K562 (cell line): ENCODE data around the gene SLC30A3. TPM values are rescaled to one million over a fixed set of nuclear protein-coding genes. Genes with fewer than 3 reads are reported as not detected.
A peak's percentile ranks its signal among the peaks of the same experiment; 100 is the strongest.
"Not testable (repeated sequence)": the region's sequence is repeated elsewhere in the genome, so short reads cannot be mapped to it uniquely, and the experiment has no call there.

Source experiments
- ATAC-seq: fragments of 200-7000 bp; cut with Tn5 transposase; 3 replicates; pipeline ENCODE4 v1.9.1; 2020; ENCODE audit warnings: moderate library complexity
- BruUV-seq: library from RNA; stranded (reverse); fragments of 400-500 nt; replicated peaks from 2 replicates; lab custom pipeline; 2021; lab: Mats Ljungman, UMichigan
- CTCF ChIA-PET: fragments of 300-600 bp; formaldehyde crosslinking; extraction: SDS; loops from one replicate; lab custom pipeline; 2021; ENCODE audit warnings: low intra/inter-chr PET ratio; lab: Yijun Ruan, JAX
- POLR2A ChIA-PET: fragments of 300-600, 350-650 bp; sonication (Branson Sonifier 250); formaldehyde crosslinking; extraction: SDS; loops from one replicate; lab custom pipeline; 2021; ENCODE audit warnings: antibody characterized with exemption, inconsistent platforms; lab: Yijun Ruan, JAX
- DNase-seq, 4 experiments: peaks; one replicate each; pipeline versions ENCODE4 v3.0.0 to v3.0.0-alpha.2; 2011 to 2018; ENCODE audit warnings: low spot score in 3 of 4, mixed read lengths in 3 of 4; ENCODE audit errors: extremely low read depth in 1 of 4
- FAIRE-seq: peaks from 2 replicates; lab custom pipeline; 2011; peaks lifted over from hg19 to GRCh38; lab: Jason Lieb, UNC
- H2AFZ ChIP-seq: 2 replicates; pipeline ENCODE4 v1.6.0; 2011; ENCODE audit warnings: low read depth, low read length, control low read depth, inconsistent platforms
- H3K27ac ChIP-seq: fragments of 200-600 bp; 3 replicates; pipeline ENCODE4 v1.8.0; 2011; ENCODE audit warnings: low read depth, mild to moderate bottlenecking, control low read depth, inconsistent platforms, low read length, moderate library complexity, mixed read lengths; ENCODE audit errors: extremely low read depth
- H3K27me3 ChIP-seq, 2 experiments: fragments of 300-600 bp in 1 of 2; 2 replicates in 1 of 2; 3 replicates in 1 of 2; pipeline versions ENCODE4 v1.6.0 to v1.8.0; 2011; ENCODE audit warnings: inconsistent platforms in 2 of 2, low read length in 2 of 2, mild to moderate bottlenecking in 1 of 2, mixed read lengths in 1 of 2, moderate library complexity in 1 of 2; ENCODE audit not compliant: control insufficient read depth in 2 of 2, insufficient read depth in 2 of 2
- H3K36me3 ChIP-seq: fragments of 300-600 bp; 3 replicates; pipeline ENCODE4 v1.8.0; 2011; ENCODE audit warnings: mild to moderate bottlenecking, low read length, inconsistent platforms; ENCODE audit not compliant: control insufficient read depth, insufficient read depth
- H3K4me1 ChIP-seq, 2 experiments: fragments of 200-600 bp in 1 of 2; replicated peaks in 1 of 2; 2 replicates in 1 of 2; 3 replicates in 1 of 2; pipeline versions ENCODE4 v1.5.1 to v1.8.0; 2011; ENCODE audit warnings: inconsistent platforms in 2 of 2, low read length in 2 of 2, mild to moderate bottlenecking in 1 of 2, mixed read lengths in 1 of 2, moderate library complexity in 1 of 2; ENCODE audit not compliant: control insufficient read depth in 2 of 2, insufficient read depth in 2 of 2
- H3K4me2 ChIP-seq: 2 replicates; pipeline ENCODE4 v1.6.1; 2011; ENCODE audit warnings: low read length, control low read depth, inconsistent platforms, mixed read lengths; ENCODE audit not compliant: insufficient read depth
- H3K4me3 ChIP-seq: fragments of 200-600 bp; sonication (generic), shearing (Covaris generic); 2 replicates; pipeline ENCODE4 v1.5.1; 2016; ENCODE audit warnings: control low read depth, inconsistent platforms
- H3K79me2 ChIP-seq: fragments of 200-600 bp; 3 replicates; pipeline ENCODE4 v1.8.0; 2011; ENCODE audit warnings: low read length, inconsistent platforms; ENCODE audit not compliant: control insufficient read depth, insufficient read depth
- H3K9ac ChIP-seq, 2 experiments: 2 replicates each; pipeline versions ENCODE4 v1.6.0 to v1.6.1; 2011; ENCODE audit warnings: low read depth in 2 of 2, low read length in 2 of 2, control low read depth in 1 of 2, inconsistent platforms in 1 of 2, mild to moderate bottlenecking in 1 of 2, mixed read lengths in 1 of 2; ENCODE audit not compliant: insufficient read depth in 1 of 2
- H3K9me1 ChIP-seq: one replicate; pipeline ENCODE4 v1.6.0; 2011; ENCODE audit warnings: inconsistent platforms, mild to moderate bottlenecking, low read length, moderate library complexity; ENCODE audit not compliant: control insufficient read depth, insufficient read depth
- H3K9me3 ChIP-seq: replicated peaks from 2 replicates; pipeline ENCODE4 v1.5.1; 2011; ENCODE audit warnings: low read depth, low read length, inconsistent platforms; ENCODE audit not compliant: control insufficient read depth, insufficient read depth
- H4K20me1 ChIP-seq: replicated peaks from 2 replicates; pipeline ENCODE4 v1.6.1; 2011; ENCODE audit warnings: low read length, inconsistent platforms, mixed read lengths; ENCODE audit not compliant: control insufficient read depth, insufficient read depth
- DPF2 ChIP-seq: fragments of 450-650 bp; IDR thresholded peaks from 2 replicates; pipeline ENCODE4 v1.6.1; 2016
- EGR1 ChIP-seq: fragments of 450-650 bp; conservative IDR thresholded peaks from 2 replicates; pipeline ENCODE4 v1.6.1; 2017; ENCODE audit warnings: mild to moderate bottlenecking
- NR2F6 ChIP-seq: fragments of 450-650 bp; formaldehyde crosslinking; IDR thresholded peaks from 2 replicates; pipeline ENCODE4 v1.4.0; 2020; ENCODE audit warnings: mild to moderate bottlenecking
- RBM22 ChIP-seq: fragments of 200-400 bp; formaldehyde crosslinking; IDR thresholded peaks from 2 replicates; pipeline ENCODE4 v1.6.1; 2018; ENCODE audit warnings: low read length, low read depth; ENCODE audit not compliant: poor library complexity, severe bottlenecking
- SMAD4 ChIP-seq: fragments of 250-450 bp; sonication (Bioruptor Pico); conservative IDR thresholded peaks from 2 replicates; pipeline ENCODE4 v1.8.0; 2021; ENCODE audit warnings: inconsistent platforms, mild to moderate bottlenecking, moderate library complexity
- ZFP36 ChIP-seq: fragments of 150-350 bp; IDR thresholded peaks from 2 replicates; pipeline ENCODE4 v1.6.1; 2018; ENCODE audit warnings: low read length, low read depth; ENCODE audit not compliant: partially characterized antibody
- ZNF316 ChIP-seq: fragments of 450-650 bp; IDR thresholded peaks from 2 replicates; pipeline ENCODE4 v1.6.1; 2016
- whole genome bisulfite sequencing: fragments of 100-300 bp; shearing (Covaris generic); methylation state at CpG from one replicate; pipeline ENCODE4 v1.1.6; 2016; ENCODE audit warnings: low coverage, mixed read lengths; ENCODE audit not compliant: insufficient coverage; ENCODE audit errors: missing lambda C conversion rate; 5-methylcytosine and 5-hydroxymethylcytosine counted together
- in situ Hi-C: fragments of 300-500 bp; cut with MboI; formaldehyde crosslinking; loops from 4 replicates; pipeline ENCODE4 v1.15.0; 2018; ENCODE audit warnings: inconsistent platforms, mixed read lengths
- intact Hi-C: fragments of 100-400 bp; cut with micrococcal nuclease; formaldehyde crosslinking; loops from 2 replicates; pipeline ENCODE4 v1.14.2; 2022
- polyA plus RNA-seq, 8 experiments: library from polyadenylated mRNA; depleted of rRNA in 4 of 8; stranded (reverse) in 5 of 8; unstranded in 3 of 8; fragments of >200 nt; fragmentation: Nextera tagmentation in 2 of 8; fragmentation: Illumina TruSeq in 1 of 8; extraction: Ambion mirVana in 2 of 8; extraction: Trizol in 1 of 8; gene quantifications; 2 replicates each; pipeline versions ENCODE4 v1.2.1 to v1.2.3, GENCODE V29; 2011 to 2014; ENCODE audit warnings: inconsistent platforms in 1 of 8, missing spikeins in 1 of 8
- total RNA-seq, 7 experiments: library from RNA; depleted of rRNA in 6 of 7; stranded (reverse); fragments of >200 nt in 6 of 7; fragmentation: Illumina TruSeq in 2 of 7; extraction: Trizol in 2 of 7; gene quantifications; 2 replicates each; pipeline versions ENCODE4 v1.2.1 to v1.2.3, GENCODE V29; 2011 to 2021; ENCODE audit warnings: low replicate concordance in 1 of 7

Gene SLC30A3
- total and polyA plus RNA-seq, 9 of the 15 experiments (the other 6 are each of a cell fraction or from before 2014, with no cell fraction given): 0.03 to 2.7 (median 0.89) TPM; not detected in 1

DNA sequence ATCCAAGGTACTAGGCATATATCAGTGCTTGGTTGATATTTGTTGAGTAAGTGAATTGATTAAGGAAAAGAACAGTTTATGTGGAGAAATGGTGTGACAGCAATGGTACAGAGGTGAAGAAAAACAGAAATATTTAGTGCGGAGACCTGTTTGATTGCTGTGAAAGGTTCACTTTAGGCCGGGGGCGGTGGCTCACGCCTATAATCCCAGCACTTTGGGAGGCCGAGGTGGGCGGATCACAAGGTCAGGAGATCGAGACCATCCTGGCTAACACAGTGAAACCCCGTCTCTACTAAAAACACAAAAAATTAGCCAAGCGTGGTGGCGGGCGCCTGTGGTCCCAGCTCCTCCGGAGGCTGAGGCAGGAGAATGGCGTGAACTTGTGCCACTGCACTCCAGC, 5.4 kb upstream of the SLC30A3 start:
- CTCF ChIA-PET, H3K9me3 ChIP-seq, POLR2A ChIA-PET, intact Hi-C loops, in situ Hi-C loops, H3K9me1 ChIP-seq, H3K9ac ChIP-seq, H2AFZ ChIP-seq, H3K79me2 ChIP-seq, ATAC-seq, BruUV-seq, H3K27ac ChIP-seq, H3K4me2 ChIP-seq, DNase-seq, H3K36me3 ChIP-seq, H4K20me1 ChIP-seq, FAIRE-seq, H3K4me3 ChIP-seq: not testable (repeated sequence)
- H3K27me3 ChIP-seq: peaks cover 11 to 15% of the 10 kb centered on the region in 2 experiments; a peak in 4 of 5 replicates
- 30% methylated on average over 13 of the region's 13 CpGs for WGBS
- 0 out of 2 replicates have a peak, but pooled peaks have one; percentile 29 for TF ChIP-seq EGR1
- peaks cover 19 to 25% of the 10 kb centered on the region in 2 experiments for H3K4me1 ChIP-seq

DNA sequence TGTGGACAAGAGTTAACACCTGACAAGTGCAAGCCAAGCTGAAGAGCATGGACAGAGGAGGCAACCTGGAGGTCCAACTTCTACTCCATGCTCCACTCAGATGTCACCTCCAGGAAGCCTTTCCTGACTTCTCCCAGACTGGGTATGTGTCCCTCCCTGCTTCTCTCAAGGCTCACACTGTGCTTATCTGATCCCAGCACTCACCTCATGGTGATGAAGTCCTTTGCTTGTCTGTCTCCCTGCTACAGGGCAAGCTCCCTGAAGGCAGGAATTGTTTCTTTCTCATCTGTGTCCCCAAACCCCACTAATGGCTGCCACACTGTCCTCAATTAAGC, 2.7 kb upstream of the SLC30A3 start:
- no peak overlapping the region for H3K9ac ChIP-seq
- no peak overlapping the region for H3K4me2 ChIP-seq
- H4K20me1 ChIP-seq: no peaks in the 10 kb centered on the region
- no peak overlapping the region for H3K27ac ChIP-seq
- no peak overlapping the region; the same call in 1 of the 2 replicates for H2AFZ ChIP-seq
- POLR2A ChIA-PET: interaction anchor here (1.2 kb wide), 1 partner anchor 27 kb away, joined by 4 read pairs; no protein-coding TSS in a partner anchor
- CTCF ChIA-PET: no interaction called here
- ATAC-seq (no peak), DNase-seq (no peak), FAIRE-seq (no peak)
- no peaks in the 10 kb centered on the region for H3K79me2 ChIP-seq
- H3K4me1 ChIP-seq: peaks cover 1 to 35% of the 10 kb centered on the region in 2 experiments; a peak in 4 of 5 replicates
- TF ChIP-seq ZNF316 (peak; percentile 52), DPF2 (no peak), RBM22 (no peak), ZFP36 (peak; percentile 84), NR2F6 (CRISPR knock-in tag) (no peak), SMAD4 (no peak)
- no peaks in the 10 kb centered on the region for H3K36me3 ChIP-seq
- in situ Hi-C loops (no loop called here), intact Hi-C loops (no loop called here)
- BruUV-seq: no TSS peak
- H3K9me3 ChIP-seq: no peaks in the 10 kb centered on the region; the same call in 1 of the 2 replicates
- H3K4me3 ChIP-seq: no peak overlapping the region
- no peaks in the 10 kb centered on the region for H3K9me1 ChIP-seq
- H3K27me3 ChIP-seq: peaks cover 31 to 36% of the 10 kb centered on the region in 2 experiments; a peak in 4 of 5 replicates
